Inflammatory macrophage treated with lipopolysaccharide for 4 hours (primary cell): Measurements from ENCODE around the gene AIF1.
A peak's percentile ranks its signal among the peaks of the same experiment; 100 is the strongest.
"Not testable (repeated sequence)": the region's sequence is repeated elsewhere in the genome, so short reads cannot be mapped to it uniquely, and the experiment has no call there.

Source experiments
- DNase-seq: peaks from one replicate; pipeline ENCODE4 v3.0.0-alpha.2; 2020

The AIF1 gene

DNA sequence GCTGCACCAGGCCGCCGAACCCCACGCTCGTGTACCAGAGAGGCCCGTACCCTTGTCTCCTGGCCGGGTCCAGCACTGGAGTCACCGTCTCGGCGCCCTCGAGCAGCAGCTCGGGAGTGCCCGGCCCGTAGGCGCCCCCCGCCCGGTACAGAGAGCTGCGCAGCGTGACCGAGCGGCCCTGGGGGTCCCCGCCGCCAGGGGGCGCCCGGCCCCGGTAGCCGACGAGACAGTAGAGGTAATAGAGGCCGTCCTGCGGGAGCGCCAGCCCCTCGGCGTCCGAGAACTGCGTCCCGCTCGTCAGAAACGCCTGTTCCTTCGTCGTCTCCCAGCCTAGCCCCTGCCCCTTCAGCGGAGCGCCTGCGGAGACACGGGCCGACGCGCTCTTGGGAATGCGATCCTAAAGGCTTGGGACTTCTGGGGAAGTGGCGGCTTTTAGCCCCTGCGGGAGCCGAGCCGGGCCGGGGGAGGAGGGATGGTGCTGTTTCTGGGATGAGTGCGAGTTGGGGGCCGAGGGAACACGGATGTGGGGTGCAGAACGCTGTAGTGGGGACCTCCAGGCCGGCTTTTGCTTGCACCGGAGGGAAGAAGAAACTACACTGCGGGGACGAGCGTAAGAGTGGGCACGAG is 34.1 kb upstream of the AIF1 start:
- peak; percentile 75 for DNase-seq

DNA sequence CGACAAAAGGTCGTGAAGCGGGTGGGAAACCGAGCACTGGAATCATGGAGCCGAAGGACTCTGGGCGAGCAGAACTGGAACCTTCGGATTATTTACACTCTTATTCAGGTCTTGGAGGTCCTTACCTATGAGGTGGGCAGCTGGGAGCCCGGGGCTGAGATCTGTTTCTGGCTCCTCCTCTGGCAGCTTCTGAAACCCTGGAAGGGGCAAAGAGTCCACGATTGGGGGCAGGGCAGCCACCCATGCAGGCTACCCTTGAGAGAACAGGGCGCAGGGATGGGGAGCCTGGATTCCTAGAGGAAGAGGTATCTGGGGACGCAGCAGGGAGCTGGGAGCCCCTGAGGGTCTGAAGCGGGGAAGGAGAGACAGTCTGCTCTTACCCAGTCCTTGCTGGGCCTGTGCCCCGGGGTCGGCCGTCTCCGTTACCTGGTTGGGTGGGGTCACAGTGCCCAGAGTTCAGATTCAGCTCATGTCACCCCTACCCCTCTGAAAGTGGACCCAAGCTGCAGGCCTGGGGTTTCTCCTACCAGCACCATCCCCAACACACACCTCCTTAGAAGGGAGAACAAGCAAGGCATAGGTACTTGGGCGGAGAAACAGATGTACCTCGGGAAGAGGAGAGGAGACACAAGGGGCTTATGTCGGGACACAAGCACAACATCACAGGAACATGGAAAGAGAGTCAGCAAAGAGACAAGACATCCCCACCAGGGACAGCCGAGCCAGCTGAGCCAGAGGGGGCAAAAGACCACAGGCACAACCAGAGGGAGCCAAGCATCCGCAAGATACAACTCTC is 33.4 kb upstream of the AIF1 start:
- DNase-seq = no peak

DNA sequence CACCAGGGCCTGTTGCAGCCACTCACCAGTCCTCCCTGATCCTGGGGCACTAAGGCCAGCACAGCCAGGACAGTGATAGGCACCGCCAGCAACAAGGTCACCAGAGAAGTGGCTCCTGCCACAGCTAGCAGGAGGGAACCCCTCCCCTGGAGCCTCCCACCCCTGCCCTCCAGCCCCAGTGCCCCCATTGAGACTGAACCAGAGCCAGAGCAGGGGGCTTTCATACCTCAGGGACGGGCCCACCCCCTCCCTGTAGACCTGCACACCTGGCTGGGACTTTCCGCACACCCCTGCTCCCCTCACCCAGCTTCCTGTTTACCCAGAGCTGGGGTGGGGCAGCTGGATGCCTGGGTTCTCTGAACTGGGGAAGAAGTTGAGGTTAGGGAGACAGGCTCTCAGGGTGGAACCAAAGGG is 32.8 kb upstream of the AIF1 start, which contains the start of gene LTB:
Gene LTB, minus strand, starts transcription at position 195 of the 414 bp plus-strand sequence. Its CDS starts 7 bp downstream, at position 188.
- no peak for DNase-seq

DNA sequence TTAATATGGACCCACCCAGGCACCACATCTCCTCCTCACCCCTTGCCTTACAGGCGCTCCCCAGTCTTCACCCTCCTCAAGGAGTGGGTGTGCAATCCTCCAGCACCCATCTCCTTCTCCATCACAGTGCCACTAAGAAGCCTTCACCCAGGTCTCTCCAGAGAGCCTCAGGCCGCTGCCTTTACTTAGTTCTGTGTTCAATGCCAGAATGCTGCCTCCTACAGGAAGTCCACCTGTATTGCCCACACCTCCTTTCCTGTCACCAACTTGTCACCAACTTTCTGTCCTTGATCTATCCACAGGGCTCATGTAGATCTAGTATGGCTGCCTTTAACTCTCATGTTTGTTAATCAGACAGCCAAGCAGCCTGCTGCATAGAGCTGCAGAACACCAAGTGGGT is 29.5 kb upstream of the AIF1 start:
- DNase-seq = peak; percentile 30

DNA sequence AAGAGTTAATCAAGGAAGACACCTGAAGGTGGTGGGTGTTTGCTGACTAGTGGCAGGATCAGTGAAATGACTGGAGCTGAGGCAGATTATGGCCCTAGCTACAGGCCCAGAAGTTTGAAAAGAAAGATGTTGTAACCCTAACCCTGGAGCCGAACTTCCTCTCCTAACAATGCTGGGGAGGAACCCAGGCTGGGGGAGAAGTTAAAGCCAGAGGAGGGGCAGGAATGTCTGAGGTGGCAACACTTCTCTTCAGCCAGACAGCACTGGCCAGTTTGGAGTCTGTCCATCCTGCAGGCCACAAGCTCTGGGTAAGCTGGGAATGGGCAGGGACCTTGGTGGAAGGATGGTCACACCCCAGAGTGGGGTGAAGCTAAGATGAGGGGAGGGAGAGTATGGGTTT is 29.0 kb upstream of the AIF1 start, which contains the start of gene LST1:
Gene LST1, plus strand, starts transcription at position 270 of the 400 bp plus-strand sequence. CDS start 1,023 bp downstream, outside the sequence.
- peak; percentile 74 for DNase-seq

DNA sequence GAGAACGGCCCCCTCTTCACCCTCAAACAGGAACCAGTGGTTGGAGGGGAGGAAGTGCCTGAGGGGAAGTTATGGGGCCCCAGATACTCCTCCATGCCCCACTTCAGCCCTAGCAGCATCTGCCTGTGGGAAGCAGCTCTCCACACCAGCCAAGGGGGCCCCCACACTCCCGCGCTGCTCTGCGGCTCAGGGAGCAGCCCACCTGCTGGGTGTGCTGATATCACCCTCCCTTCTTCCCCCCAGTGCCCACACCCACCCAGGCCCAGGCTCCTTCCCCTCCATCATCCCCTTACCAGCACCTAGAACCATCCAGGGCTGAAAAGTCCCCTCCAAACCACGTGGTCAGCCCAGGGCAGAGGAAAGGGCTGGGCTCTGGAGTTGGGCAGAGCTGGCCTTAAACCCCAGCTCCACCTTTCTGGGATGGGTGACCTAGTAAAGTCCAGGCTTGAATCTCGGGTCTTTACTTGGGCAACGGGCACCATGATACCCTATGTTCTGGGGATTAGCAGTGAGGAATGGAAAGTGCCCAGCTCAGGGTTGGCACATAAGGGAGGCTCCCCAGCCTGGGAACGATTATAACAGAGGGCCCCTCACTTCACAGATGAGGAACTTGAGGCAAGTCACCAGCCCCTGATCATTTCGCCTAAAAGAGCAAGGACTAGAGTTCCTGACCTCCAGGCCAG is 28.3 kb upstream of the AIF1 start:
- peak; percentile 57 for DNase-seq

DNA sequence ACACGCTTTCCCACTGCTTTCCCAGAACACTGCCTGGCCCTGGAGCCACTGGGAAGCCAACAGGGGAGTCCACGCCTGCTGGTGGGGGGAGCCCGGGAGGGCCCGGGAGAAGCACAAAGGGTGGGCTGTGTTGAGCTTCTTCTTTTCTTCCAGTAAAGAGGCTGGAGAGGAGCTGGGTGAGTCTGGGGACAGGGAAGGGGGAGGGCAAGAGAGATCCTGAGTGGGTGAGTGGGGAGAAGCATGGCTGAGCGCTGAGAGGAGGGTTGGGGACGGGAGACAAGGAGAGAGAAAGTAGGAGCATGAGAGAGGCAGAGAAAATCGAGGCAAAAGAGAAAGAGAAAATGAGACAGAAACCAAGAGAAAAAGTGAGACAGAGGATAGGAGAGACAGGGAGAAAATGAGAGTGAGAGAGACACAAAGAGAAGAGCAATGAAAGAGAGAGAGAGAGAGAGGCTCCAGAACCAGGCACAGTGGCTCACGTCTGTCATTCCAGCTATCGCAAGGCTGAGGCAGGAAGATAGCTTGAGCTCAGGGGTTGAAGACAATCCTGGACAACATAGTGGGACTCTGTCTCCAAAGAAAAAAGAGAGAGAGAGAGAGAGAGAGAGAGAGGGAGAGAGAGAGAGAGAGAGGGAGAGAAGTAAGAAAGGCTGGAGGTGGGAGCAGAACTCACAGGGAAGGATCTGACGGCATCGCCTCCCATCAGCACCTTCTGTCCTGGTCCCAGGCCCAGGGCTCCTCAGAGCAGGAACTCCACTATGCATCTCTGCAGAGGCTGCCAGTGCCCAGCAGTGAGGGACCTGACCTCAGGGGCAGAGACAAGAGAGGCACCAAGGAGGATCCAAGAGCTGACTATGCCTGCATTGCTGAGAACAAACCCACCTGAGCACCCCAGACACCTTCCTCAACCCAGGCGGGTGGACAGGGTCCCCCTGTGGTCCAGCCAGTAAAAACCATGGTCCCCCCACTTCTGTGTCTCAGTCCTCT is 26.9 kb upstream of the AIF1 start:
- peak; percentile 55 for DNase-seq

DNA sequence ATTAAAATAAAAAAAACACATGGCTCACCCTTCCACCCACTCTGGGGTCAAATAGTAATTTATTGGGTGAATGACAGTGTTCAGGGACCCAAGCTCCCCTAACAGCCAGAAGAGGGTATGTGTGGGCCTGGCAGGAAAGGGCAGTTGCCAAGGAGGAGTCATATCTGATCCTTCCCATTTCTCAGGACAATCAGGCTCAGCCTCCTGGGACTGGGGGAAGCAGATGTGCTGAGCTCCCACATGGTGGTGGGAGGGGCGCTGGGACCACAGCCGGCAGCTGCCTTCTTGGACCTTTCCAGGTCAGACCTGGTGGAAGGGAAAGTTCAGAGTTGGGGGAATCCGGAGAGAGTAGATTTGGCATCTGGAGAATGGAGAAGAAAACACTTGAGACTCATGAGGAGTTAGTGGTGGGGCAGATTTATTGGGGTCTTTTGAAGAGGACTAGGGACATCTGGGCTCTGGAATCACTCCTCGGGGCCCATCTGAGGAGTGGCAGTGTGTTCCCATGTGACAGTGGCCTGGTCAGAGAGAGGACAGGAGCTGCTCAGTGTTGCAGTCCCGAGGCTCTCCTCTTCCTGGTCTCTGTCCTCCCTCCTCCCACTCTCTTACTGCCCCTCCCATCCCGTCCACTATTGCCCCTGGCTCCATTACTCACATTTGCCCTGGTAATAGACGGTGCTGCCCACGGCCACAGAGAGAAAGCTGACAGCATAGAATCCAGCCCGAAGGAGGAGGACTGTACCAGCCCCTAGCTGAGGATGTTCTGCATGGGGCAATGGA is 26.0 kb upstream of the AIF1 start:
- DNase-seq = peak; percentile 73

- DNase-seq = not testable (repeated sequence)
Observed at GRCh38 chr6:31590691-31591090, 24.3 kb upstream of the AIF1 start.

- DNase-seq = no peak
Observed at GRCh38 chr6:31592396-31592771, 22.6 kb upstream of the AIF1 start.

- peak; percentile 60 for DNase-seq
Observed at GRCh38 chr6:31597006-31597405, 18.0 kb upstream of the AIF1 start.

DNA sequence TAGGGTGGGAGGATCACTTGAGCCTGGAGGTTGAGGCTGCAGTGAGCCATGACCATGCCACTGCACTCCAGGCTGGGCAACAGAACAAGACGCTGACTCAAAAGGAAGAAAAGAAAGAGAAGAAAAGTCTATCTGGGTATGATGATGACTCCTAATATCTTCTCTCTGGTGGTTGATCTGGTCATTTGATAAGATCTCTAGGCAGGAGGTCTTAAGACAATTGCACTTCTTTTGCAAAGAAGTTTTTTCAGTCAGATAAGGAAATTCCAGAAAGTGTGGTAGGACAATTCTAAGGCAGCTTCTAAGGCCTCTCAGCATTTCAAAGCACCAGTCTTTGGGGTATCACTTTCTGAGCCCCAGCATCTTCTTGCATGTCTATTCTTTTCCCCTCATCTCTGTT is 7.7 kb upstream of the AIF1 start:
- DNase-seq = no peak

DNA sequence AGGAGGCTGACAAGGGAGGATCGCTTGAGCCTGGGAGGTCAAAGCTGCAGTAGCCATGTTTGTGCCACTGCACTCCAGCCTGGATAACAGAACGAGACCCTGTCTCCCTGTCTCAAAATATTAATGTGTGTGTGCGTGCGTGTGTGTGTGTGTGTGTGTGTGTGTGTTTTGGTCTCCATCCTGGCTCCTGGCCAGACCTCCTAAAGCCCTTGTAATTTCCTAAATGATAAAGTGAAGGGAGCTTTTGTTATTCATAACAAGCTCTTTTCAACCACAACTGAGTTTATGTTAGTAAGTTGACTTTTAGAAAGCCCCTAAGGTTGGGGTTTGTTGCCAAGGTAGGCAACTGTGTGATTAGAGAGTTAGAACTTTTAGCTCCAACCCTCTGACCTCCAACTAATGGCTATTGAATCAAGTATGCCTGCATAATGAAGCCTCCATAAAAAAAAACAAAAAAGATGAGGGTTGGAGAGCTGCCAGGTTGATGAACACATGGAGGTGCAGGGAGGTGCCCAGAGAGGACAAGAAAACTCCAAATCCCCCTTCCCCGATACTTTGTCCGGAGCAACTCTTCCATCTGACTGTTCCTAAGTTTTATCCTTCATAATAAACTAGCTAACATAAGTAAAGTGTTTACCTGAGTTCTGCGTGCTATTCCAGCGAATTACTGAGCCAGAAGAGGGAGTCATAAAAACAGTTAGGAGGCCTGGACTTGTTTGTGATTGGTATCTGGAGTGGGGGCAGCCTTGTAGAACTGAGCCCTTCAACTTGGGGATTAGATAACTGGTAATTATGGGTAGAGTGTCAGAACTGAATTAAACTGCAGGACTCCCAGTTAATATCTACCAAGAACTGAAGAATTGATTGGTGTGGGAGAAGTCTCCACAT is 5.3 kb upstream of the AIF1 start:
- no peak for DNase-seq

DNA sequence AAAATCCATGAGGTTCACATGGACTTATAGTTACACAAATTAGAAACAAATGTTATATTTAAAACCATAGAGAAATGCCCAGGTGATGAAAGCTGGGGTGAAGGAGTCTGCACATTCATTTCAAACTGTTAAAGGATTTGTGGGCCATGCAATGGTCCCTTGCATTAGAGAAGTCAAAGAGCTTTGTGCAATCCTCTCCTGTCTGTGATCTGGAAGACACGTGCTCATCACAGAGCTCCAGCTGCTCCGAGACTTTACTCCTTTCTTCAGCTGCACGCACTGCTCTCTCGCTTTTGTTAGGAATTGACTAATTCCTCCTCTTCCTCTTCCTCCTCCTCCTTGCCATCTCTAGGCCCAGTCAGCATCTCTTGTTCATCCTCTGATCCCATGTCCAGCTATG is 4.1 kb upstream of the AIF1 start:
- peak; percentile 24 for DNase-seq

GRCh38 chr6:31614075-31614619 is 887 bp upstream of the AIF1 start:
- DNase-seq = peak; percentile 79

DNA sequence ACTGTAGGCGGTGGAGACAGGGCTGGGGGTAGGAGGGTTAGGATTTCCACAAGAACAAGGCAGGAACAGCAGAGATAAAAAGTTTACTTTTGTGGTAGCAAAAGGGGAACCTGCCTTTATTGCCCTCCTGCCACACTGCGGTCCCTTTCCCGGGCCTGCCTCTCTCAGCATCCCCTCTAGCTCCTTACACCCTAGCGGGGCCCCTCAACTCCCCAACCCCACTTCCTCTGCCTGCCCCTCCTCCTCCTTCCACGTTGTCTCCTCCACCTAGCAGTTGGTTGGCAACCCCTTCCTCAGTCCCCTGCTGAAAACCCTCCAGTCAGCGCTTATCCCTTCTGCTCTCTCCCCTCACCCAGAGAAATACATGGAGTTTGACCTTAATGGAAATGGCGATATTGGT is 714 bp downstream of the AIF1 start:
- no peak for DNase-seq

DNA sequence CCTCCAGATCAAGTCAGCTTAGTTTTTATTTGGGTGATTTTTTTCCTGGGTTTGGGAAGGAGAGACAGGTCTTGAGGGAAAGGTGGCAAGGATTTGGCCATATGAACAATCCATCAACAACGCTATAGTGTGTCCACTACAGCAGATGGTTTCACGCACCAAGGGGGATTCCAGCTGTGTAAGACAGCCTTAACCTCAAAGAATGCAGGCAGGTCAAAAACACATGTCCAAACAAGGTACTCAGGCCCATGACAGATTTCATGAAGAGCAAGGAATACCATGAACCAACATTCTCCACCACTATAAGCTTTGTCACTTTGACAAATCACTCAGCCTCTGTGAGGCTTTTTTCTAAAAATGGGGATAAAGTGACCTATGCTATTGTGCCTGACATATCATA is 2.0 kb downstream of the AIF1 start:
- DNase-seq = no peak

DNA sequence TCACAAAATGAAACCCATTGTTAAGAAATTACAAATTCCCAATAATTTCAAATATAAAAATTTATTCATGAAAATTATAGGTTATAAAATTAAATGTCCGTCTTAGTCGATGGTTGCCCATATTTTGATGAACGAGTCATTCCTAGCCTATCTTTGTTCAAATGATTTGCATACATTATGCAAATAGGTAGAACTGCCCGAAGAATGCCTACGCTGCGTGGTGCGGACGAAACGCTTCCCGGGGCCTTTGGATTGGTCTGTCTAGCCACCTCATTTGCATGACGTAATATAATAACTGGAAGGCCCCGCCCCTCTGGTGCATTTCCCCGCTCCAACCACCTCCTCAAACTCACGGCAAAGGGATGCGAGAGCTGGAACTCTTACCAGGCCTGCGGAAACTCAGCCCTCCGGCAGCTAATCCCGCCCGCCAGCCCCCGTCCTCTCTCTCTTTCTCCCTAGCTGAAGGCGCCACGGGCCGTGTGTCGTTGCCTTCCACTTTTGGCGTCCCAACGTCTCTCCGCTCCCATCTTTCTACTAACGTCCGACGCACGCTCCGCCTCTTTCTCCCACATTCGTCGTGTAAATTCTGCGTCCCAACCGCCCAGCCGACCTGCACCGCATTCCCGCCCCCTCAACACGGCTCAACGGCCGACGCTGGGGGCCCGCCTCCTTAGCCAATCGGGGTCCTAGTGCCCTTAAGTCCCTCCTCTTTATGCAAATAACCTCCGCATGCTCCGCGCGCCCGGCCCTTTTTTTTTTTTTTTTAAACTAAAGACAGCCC is 5.0 kb downstream of the AIF1 start:
- peak; percentile 99 for DNase-seq

GRCh38 chr6:31620586-31621319 is 5.7 kb downstream of the AIF1 start, which contains the start of gene PRRC2A:
TSS of gene PRRC2A (plus strand) at chr6:31620715. CDS start at chr6:31622790, 2,075 bp downstream.
- no peak for DNase-seq
